22Rv1 (cell line): ENCODE data around the gene PTPN18.
A peak's percentile ranks its signal among the peaks of the same experiment; 100 is the strongest.

Experiments used
- H3K27ac ChIP-seq: fragments of 450-650 bp; 2 replicates; pipeline ENCODE4 v1.5.1; 2017
- ZFX ChIP-seq: fragments of 450-650 bp; IDR thresholded peaks from 2 replicates; pipeline ENCODE4 v1.6.1; 2017; ENCODE audit warnings: antibody characterized with exemption, borderline replicate concordance
- TF ChIP-seq, protein P1 (sequence below): fragments of 450-650 bp; IDR thresholded peaks from 2 replicates; pipeline ENCODE4 v1.5.1; 2017; ENCODE audit warnings: mild to moderate bottlenecking

The PTPN18 gene

GRCh38 chr2:130368786-130369185 is 12.9 kb downstream of the PTPN18 start:
- H3K27ac ChIP-seq: peak overlapping the region; percentile 84; the same call in 1 of the 2 replicates

DNA sequence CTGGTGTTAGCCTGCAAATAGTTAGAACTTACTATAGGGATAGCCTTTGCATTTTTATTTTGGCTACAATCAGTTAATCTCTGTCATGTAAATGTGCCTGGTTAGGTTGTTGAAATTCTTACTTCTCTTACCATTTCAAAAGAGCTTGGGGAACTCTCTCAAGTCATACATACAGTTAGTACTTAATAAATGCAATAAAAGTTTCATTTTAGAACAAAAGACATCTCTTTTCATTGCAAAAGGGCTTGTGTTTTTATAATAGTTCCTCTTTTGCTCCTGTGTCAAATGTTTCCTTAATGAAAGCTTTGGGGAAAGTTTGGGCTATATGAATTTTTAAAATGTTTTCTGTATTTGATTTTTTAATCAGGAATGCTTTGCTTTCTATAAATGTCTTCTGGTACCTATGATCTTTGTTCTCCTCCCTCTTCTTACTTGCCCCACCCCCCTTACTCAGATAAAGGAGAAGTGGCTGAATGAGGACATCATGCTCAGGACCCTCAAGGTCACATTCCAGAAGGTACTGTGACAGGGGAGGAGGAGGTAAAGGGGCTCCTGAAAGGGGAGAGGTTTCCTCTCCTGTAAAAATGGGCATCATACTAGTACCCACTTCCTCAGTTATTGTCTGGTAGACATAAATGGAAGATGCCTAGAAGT is 13.6 kb downstream of the PTPN18 start:
- TF ChIP-seq ZFX: no peak
- TF ChIP-seq, protein P1, sequence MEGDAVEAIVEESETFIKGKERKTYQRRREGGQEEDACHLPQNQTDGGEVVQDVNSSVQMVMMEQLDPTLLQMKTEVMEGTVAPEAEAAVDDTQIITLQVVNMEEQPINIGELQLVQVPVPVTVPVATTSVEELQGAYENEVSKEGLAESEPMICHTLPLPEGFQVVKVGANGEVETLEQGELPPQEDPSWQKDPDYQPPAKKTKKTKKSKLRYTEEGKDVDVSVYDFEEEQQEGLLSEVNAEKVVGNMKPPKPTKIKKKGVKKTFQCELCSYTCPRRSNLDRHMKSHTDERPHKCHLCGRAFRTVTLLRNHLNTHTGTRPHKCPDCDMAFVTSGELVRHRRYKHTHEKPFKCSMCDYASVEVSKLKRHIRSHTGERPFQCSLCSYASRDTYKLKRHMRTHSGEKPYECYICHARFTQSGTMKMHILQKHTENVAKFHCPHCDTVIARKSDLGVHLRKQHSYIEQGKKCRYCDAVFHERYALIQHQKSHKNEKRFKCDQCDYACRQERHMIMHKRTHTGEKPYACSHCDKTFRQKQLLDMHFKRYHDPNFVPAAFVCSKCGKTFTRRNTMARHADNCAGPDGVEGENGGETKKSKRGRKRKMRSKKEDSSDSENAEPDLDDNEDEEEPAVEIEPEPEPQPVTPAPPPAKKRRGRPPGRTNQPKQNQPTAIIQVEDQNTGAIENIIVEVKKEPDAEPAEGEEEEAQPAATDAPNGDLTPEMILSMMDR: no peak
- peak overlapping the region; percentile 84 for H3K27ac ChIP-seq

More at GRCh38 chr2:130368786-130369185, 12.9 kb downstream of the PTPN18 start:
- TF ChIP-seq, protein P1: no peak
- TF ChIP-seq ZFX: no peak

DNA sequence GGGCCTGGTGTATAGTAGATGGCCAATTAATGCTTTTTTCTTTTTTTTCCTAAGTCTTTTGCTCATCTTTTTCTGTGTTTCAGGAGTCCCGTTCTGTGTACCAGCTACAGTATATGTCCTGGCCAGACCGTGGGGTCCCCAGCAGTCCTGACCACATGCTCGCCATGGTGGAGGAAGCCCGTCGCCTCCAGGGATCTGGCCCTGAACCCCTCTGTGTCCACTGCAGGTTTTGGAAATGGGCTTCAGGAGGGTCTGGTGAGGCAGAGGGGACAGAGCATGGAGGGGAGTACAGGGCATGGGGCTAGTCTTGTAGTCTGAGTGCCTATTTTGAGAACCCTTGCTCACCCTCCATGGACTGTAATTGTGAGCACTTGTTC is 14.1 kb downstream of the PTPN18 start:
- H3K27ac ChIP-seq: peak overlapping the region; percentile 84
- TF ChIP-seq, protein P1: no peak
- no peak for TF ChIP-seq ZFX

DNA sequence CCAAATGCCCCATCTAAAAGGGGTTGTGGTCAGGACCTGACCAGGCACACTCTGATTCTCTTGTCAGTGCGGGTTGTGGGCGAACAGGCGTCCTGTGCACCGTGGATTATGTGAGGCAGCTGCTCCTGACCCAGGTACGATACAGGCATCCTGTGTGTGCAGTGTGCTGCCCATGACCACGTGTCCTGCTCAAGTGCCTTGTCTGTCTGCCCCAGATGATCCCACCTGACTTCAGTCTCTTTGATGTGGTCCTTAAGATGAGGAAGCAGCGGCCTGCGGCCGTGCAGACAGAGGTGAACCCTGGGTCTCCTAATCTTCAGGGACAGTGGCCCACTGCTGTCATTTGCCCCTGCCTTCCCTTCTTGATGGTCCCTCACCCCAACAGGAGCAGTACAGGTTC is 14.6 kb downstream of the PTPN18 start:
- peak overlapping the region; percentile 84 for H3K27ac ChIP-seq
- TF ChIP-seq ZFX: no peak
- TF ChIP-seq, protein P1: no peak

GRCh38 chr2:130371723-130372054 is 15.8 kb downstream of the PTPN18 start:
- H3K27ac ChIP-seq: peak overlapping the region; percentile 84

GRCh38 chr2:130372055-130372832 is 16.4 kb downstream of the PTPN18 start:
- H3K27ac ChIP-seq: peak overlapping the region; percentile 84
- TF ChIP-seq, protein P1: peak; percentile 76
- TF ChIP-seq ZFX: no peak

More at GRCh38 chr2:130371723-130372054, 15.8 kb downstream of the PTPN18 start:
- TF ChIP-seq ZFX: no peak
- TF ChIP-seq, protein P1: no peak
